NCI-H2171 (cell line): Measurements from ENCODE around the gene PVR.
"Not testable (repeated sequence)": the region's sequence is repeated elsewhere in the genome, so short reads cannot be mapped to it uniquely, and the experiment has no call there.

Source experiments
- DNase-seq: peaks from one replicate; lab custom pipeline; 2025; lab: John Stamatoyannopoulos, UW

The PVR gene

DNA sequence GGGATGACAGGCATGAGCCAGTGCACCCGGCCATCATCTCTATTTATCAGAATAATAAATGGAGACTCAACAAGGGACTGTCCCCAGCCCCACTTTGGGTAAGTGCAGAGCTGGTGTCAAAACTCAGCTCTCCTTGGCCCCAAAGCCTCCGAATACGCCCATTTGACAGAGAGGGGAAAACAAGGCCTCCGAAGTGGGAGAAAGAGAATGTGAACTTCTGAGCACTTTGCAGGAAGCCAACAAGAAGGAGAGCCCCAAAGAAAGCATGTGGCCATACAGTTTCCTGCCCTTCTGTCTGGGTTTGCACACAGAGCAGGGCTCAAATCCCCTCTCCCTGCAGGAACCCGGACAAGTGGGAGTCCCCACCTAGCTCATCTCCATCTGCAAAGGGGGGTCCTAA lies 56.8 kb downstream of the PVR start:
- DNase-seq: no peak

DNA sequence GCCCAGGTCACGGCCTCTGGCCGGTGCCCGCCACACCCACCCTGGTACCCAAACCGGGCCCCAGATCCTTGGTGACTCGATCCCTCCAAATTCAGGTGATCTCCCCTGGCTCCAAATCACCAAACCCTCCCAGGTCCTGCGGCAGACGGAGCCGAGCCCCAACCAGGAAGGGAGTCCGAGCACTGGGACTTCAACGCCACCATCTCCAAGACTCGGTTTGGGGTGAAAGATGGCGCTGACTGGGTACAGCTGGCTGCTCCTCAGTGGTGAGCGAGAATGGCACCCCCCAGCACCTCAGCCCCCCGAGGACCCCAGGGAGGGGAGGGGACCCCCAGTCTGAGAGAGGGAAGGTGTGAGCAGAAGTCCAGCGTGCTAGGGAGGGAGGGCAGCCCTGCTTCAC lies 57.5 kb downstream of the PVR start:
- no peak for DNase-seq

DNA sequence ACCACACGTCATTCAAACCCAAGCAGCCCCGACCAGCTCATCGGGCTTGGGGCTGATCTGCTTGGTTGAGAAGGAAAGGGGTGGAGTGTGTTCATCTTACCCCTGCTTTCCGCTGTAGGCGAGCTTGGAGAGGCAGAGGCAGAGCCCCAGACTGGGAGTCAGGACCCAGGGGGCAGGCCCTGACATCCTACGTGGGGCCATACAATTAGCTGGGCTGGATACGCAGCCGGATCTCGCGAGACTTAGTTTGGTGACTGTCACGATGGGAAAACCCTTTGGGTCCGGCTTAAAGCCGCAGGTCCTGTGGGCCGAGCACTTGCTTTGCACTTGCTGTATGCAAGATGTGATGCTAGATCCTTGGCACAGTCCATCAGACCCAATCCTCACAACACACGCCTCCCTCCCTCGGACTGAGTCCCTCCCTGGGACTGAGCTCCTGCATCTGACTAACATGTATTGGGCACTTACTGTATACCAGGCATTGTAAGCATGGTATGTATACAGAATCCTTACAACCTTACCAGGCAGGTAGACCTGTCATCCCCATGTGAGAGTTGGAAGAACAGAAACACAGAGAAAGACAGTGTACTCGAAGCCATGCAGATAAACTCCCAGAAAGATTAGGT lies 59.0 kb downstream of the PVR start:
- no peak for DNase-seq

DNA sequence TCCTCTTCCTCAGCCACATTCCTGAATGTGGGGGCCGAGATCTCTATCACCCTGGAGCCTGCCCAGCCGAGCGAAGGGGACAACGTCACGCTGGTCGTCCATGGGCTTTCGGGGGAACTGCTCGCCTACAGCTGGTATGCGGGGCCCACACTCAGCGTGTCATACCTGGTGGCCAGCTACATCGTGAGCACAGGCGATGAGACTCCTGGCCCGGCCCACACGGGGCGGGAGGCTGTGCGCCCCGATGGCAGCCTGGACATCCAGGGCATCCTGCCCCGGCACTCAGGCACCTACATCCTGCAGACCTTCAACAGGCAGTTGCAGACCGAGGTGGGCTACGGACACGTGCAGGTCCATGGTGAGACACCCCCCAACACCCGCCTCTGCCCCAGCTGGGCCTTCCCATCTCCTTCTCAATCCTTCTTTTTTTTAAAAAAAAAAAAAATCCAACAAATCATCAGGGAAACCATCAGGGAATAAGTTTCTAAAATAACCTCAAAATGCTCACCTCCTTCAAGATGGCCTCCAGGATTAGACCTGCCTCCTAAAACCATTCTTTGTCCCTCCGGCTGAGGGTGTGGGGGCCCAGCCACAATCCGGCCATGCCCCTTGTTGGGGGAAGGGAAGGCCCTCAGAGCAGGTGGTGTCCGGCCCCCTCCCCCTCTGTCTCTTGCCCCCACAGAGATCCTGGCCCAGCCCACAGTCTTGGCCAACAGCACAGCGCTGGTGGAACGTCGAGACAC lies 59.8 kb downstream of the PVR start:
- no peak for DNase-seq

DNA sequence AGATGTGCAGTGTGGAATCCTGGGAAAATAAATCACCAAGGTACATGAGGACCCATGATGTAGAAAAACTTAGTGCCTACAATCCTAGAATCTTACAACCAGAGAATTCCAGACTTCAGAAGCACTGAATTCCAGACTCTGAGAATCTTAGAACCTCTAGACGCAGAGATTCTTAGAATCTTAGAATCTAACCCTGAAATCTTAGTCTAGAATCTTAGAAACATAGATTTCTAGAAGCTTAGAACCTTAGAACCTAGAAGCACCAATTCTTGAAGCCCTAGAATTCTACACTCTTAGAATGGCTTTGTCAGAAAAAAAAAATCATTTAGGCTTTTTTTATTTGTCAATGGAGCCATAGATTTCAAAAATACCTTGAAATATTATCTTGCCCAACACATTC lies 61.3 kb downstream of the PVR start:
- no peak for DNase-seq

DNA sequence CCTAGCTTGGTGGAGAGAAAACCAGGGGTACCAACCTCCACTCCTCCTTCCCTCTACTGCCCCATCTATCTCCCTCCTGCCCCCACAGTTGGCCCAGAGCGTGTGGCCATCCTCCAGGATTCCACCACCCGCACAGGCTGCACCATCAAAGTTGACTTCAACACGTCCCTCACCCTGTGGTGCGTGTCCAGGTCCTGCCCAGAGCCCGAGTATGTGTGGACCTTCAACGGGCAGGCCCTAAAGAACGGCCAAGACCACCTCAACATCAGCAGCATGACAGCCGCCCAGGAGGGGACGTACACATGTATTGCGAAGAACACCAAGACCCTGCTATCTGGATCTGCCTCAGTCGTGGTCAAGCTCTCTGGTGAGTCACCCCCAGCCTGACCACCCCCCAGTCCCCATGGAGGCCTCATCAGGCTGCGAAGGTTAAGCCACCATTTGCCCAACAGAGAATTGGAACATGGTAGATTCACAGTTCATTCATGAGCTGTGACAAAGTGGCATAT lies 61.8 kb downstream of the PVR start:
- no peak for DNase-seq

DNA sequence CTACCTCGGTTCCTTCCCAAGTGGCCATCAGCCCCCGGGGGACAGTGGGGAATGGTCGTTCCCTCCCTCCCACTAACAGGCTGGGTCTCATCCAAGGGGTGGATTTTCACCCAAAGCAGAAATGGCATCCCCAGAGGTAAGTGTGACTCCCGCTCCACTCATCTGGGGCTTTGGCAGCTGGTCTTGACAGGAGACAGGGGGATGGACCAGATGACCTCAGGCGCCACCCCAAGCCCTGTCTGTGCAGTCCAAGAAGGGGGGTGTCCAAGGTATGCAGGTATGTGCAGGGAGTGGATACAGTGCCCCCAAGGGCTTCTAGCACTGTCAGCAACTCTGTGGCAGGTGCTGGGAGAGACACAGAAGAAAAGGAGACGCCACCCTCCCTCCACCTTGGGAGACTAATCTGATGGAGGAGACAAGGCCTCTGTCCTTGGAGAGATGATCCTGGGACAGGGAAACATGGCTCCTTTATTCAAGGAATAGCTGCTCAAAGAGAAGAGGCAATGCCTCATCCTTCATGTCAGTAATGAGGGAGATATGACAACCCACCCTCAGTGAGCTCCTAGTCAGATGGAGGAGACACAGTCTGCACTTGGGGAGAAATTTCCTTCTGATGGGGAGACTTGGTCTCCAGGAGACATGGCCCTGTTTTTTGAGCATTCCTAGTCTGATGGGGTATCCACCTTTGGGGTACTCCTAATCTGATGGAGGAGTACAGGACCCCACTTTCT lies 63.0 kb downstream of the PVR start:
- no peak for DNase-seq

DNA sequence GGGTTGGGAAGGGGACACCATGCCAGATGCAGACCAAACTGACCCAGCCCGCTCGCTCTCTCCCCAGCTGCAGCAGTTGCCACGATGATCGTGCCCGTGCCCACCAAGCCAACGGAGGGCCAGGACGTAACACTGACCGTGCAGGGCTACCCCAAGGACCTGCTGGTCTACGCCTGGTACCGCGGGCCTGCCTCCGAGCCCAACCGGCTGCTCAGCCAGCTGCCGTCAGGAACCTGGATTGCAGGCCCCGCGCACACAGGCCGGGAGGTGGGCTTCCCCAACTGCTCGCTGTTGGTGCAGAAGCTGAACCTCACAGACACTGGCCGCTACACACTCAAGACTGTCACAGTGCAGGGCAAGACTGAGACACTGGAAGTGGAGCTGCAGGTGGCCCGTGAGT lies 64.1 kb downstream of the PVR start:
- no peak for DNase-seq

DNA sequence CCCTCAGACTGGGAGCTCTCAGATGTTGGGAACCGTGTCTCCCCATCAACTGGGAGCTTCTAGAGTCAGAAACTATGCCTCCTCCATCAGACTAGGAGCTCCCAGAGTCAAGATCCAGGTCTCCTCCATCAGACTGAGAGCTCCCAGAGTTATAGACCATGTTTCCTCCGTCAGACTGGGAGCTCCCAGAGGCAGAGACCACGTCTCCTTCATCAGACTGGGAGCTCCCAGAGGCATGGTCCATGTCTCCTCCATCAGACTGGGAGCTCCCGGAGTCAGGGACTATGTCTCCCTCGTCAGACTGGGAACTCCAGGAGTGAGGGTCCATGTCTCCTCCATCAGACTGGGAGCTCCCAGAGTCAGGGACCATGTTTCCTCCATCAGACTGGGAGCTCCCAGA lies 65.2 kb downstream of the PVR start:
- no peak for DNase-seq

DNA sequence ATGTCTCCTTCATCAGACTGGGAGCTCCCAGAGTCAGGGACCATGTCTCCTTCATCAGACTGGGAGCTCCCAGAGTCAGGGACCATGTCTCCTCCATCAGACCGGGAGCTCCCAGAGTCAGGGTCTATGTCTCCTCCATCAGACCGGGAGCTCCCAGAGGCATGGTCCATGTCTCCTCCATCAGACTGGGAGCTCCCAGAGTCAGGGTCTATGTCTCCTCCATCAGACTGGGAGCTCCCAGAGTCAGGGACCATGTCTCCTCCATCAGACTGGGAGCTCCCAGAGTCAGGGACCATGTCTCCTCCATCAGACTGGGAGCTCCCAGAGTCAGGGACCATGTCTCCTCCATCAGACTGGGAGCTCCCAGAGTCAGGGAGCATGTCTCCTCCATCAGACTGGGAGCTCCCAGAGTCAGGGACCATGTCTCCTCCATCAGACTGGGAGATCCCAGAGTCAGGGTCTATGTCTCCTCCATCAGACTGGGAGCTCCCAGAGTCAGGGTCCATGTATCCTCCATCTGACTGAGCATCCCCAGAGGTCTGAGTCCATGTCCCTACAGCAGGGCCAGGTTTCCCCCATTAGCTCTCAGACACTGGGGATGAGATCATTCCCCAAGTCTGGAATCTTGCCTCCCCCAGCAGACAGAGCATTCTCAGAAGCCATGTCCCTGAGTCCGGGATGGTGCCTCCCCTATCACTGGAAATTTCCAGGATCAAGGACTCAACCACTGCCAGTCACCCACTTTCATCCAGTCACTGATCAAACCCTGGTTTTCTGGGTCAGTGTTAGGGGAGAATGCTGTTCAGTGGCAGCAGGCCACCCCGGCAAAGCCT lies 65.9 kb downstream of the PVR start:
- not testable (repeated sequence) for DNase-seq

DNA sequence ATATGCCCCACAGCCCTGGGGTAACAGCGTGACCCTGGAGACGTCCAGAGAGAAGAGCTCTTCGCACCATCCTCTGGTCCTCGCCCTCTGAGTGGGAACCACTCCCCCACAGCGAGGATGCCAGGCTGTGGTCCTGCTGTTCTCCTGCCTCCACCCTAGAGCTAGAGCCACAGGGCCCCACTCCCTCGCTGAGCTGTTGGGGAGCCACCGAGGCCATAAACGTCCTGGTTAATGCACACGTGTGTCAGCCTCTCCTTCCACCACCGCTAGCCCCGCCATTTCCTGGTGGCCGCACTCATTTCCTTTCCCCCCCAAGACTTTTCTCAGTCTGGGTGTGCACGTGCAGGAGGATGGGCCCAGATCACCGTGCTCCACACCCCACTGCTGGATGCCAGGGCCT lies 66.8 kb downstream of the PVR start:
- DNase-seq: no peak

DNA sequence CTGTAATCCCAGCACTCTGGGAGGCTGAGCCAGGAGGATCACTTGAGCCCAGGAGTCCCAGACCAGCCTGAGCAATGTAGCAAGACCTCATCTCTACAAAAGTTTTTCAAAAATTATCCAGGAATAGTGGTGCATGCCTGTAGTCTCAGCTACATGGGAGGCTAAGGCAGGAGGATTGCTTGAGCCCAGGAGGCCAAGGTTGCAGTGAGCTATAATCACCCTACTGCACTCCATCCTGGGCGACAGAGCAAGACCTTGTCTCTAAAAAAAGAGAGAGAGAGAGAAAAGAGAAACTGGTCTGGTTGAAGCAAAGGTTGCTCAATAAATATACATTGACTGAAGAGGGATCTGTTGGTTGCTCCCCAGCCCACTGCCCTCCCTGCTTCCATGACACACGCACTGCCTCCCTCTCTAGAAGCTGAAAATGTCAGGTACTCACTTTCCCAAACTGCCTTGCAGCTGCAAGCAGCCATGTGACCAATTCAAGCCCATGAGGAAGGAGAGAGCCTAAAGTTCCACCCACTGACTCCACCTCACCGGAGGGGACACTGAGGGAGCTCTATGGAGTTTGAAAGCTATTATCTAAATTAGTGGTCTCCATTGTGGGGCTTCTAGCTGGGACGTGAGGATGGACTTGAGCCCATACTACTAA lies 69.3 kb downstream of the PVR start:
- DNase-seq: no peak
